ENCODE measurements around the gene PIK3R1. TPM values are rescaled to one million over a fixed set of nuclear protein-coding genes. Genes with fewer than 3 reads are reported as not detected.

PIK3R1 gene
- total and polyA plus RNA-seq, 2 experiments from 2014 or later = 5.9 to 9.8 TPM

- peak; percentile 54 for ATAC-seq
- H3K4me1 Mint-ChIP-seq = peaks cover 32% of the 10 kb centered on the region
Measured at GRCh38 chr5:68246802-68247201, 31.2 kb downstream of the PIK3R1 start.

GRCh38 chr5:68247627-68248026, 32.1 kb downstream of the PIK3R1 start:
- DNase-seq (ENCODE audit: low spot score) (no peak), ATAC-seq (no peak)
- Histone ChIP-seq H3K27ac (ENCODE audit: low read depth) (no peak overlapping the region), H3K4me2 (no peak overlapping the region), H3K4me1 (ENCODE audit: insufficient read depth) (peaks cover 36% of the 10 kb centered on the region), H3K27me3 (ENCODE audit: insufficient read depth) (no peaks in the 10 kb centered on the region), H3F3A (replicated peaks; ENCODE audit: low read depth) (no peaks in the 10 kb centered on the region), H3K36me3 (ENCODE audit: insufficient read depth) (no peaks in the 10 kb centered on the region), H4K20me1 (replicated peaks; ENCODE audit: insufficient read depth) (no peaks in the 10 kb centered on the region), H2AFZ (no peak overlapping the region), H3K4me3 (no peak overlapping the region), H3K9me2 (ENCODE audit: insufficient read depth) (no peaks in the 10 kb centered on the region), H3K79me2 (replicated peaks; ENCODE audit: insufficient read depth) (no peaks in the 10 kb centered on the region; the same call in 1 of the 2 replicates)
- no peaks in the 10 kb centered on the region for H3K36me3 Mint-ChIP-seq (ENCODE audit: low read depth)
- no peaks in the 10 kb centered on the region for H3K9me3 Mint-ChIP-seq
- no peak overlapping the region for H3K27ac Mint-ChIP-seq
- no peak overlapping the region for H3K4me3 Mint-ChIP-seq
- peaks cover 5% of the 10 kb centered on the region for H3K27me3 Mint-ChIP-seq (ENCODE audit: insufficient read depth, low read depth, poor library complexity)
- peaks cover 39% of the 10 kb centered on the region for H3K4me1 Mint-ChIP-seq
- TF ChIP-seq, protein P1, sequence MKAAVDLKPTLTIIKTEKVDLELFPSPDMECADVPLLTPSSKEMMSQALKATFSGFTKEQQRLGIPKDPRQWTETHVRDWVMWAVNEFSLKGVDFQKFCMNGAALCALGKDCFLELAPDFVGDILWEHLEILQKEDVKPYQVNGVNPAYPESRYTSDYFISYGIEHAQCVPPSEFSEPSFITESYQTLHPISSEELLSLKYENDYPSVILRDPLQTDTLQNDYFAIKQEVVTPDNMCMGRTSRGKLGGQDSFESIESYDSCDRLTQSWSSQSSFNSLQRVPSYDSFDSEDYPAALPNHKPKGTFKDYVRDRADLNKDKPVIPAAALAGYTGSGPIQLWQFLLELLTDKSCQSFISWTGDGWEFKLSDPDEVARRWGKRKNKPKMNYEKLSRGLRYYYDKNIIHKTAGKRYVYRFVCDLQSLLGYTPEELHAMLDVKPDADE (IDR thresholded peaks at IDR 0.05) = no peak
- TF ChIP-seq REST (IDR thresholded peaks at IDR 0.05; ENCODE audit: unreplicated experiment) (no peak), ZNF114 (CRISPR knock-in tag; IDR thresholded peaks at IDR 0.05) (no peak), EZH2 (IDR thresholded peaks at IDR 0.05; ENCODE audit: low read depth, unreplicated experiment) (no peak)

More at GRCh38 chr5:68246802-68247201, 31.2 kb downstream of the PIK3R1 start:
- H3K9me2 ChIP-seq (ENCODE audit: insufficient read depth) = no peaks in the 10 kb centered on the region
- Mint-ChIP-seq H3K36me3 (ENCODE audit: low read depth) (no peaks in the 10 kb centered on the region), H3K4me3 (no peak overlapping the region), H3K27me3 (ENCODE audit: insufficient read depth, low read depth, poor library complexity) (peaks cover 5% of the 10 kb centered on the region), H3K9me3 (no peaks in the 10 kb centered on the region), H3K27ac (no peak overlapping the region)
- no peak overlapping the region for H2AFZ ChIP-seq
- H3K4me3 ChIP-seq = no peak overlapping the region
- H3K79me2 ChIP-seq (replicated peaks; ENCODE audit: insufficient read depth) = no peaks in the 10 kb centered on the region; the same call in 1 of the 2 replicates
- H3K4me2 ChIP-seq = no peak overlapping the region
- H3K27ac ChIP-seq (ENCODE audit: low read depth) = no peak overlapping the region
- H3F3A ChIP-seq (replicated peaks; ENCODE audit: low read depth) = no peaks in the 10 kb centered on the region
- no peak for TF ChIP-seq EZH2phosphoT487 (IDR thresholded peaks at IDR 0.05; ENCODE audit: unreplicated experiment)
- TF ChIP-seq EZH2 (IDR thresholded peaks at IDR 0.05; ENCODE audit: low read depth, unreplicated experiment) = no peak
- no peak for TF ChIP-seq POLR2AphosphoS5 (IDR thresholded peaks at IDR 0.05; ENCODE audit: low read depth)
- no peak for TF ChIP-seq ZNF114 (CRISPR knock-in tag; IDR thresholded peaks at IDR 0.05)
- TF ChIP-seq CTCF (conservative IDR thresholded peaks at IDR 0.05; ENCODE audit: low read depth in 2 of 2) = peak; percentile 58 to 63
- TF ChIP-seq NANOG (IDR thresholded peaks at IDR 0.05; ENCODE audit: borderline replicate concordance) = no peak
- TF ChIP-seq CREB1 (CRISPR knock-in tag; IDR thresholded peaks at IDR 0.05; ENCODE audit: low read depth) = no peak
- H4K20me1 ChIP-seq (replicated peaks; ENCODE audit: insufficient read depth) = no peaks in the 10 kb centered on the region
- peaks cover 30% of the 10 kb centered on the region for H3K4me1 ChIP-seq (ENCODE audit: insufficient read depth)
- no peaks in the 10 kb centered on the region for H3K36me3 ChIP-seq (ENCODE audit: insufficient read depth)
- H3K27me3 ChIP-seq (ENCODE audit: insufficient read depth) = no peaks in the 10 kb centered on the region
- DNase-seq (ENCODE audit: low spot score) = peak; percentile 63
